H7 (cell line): ENCODE measurements around the gene IMMP2L. TPM values are rescaled to one million over a fixed set of nuclear protein-coding genes. Genes with fewer than 3 reads are reported as not detected.
A peak's percentile ranks its signal among the peaks of the same experiment; 100 is the strongest.
"Not testable (repeated sequence)": the region's sequence is repeated elsewhere in the genome, so short reads cannot be mapped to it uniquely, and the experiment has no call there.

Experiments used
- DNase-seq: peaks from one replicate; pipeline ENCODE4 v3.0.0; 2012
- H3K27me3 ChIP-seq: 2 replicates; pipeline ENCODE4 v1.6.0; 2011; ENCODE audit warnings: mild to moderate bottlenecking, low read length; ENCODE audit not compliant: control insufficient read depth, insufficient read depth
- H3K36me3 ChIP-seq: replicated peaks from 2 replicates; pipeline ENCODE4 v1.5.1; 2011; ENCODE audit warnings: low read length; ENCODE audit not compliant: control insufficient read depth, insufficient read depth
- H3K4me3 ChIP-seq: 2 replicates; pipeline ENCODE4 v1.5.1; 2011; ENCODE audit warnings: low read depth, mild to moderate bottlenecking, control low read depth, low read length, moderate library complexity; ENCODE audit not compliant: insufficient read depth
- total RNA-seq: library from RNA; depleted of rRNA; stranded (reverse); fragments of >200 nt; shearing (Covaris generic); gene quantifications from 2 replicates; pipeline ENCODE4 v1.2.3, GENCODE V29; 2014

The IMMP2L gene
- total RNA-seq, 1 experiment from 2014 or later = 9.2 TPM

- not testable (repeated sequence) for H3K4me3 ChIP-seq, H3K36me3 ChIP-seq, H3K27me3 ChIP-seq, DNase-seq
Observed at GRCh38 chr7:111505422-111505821, 56.9 kb downstream of the IMMP2L start.

DNA sequence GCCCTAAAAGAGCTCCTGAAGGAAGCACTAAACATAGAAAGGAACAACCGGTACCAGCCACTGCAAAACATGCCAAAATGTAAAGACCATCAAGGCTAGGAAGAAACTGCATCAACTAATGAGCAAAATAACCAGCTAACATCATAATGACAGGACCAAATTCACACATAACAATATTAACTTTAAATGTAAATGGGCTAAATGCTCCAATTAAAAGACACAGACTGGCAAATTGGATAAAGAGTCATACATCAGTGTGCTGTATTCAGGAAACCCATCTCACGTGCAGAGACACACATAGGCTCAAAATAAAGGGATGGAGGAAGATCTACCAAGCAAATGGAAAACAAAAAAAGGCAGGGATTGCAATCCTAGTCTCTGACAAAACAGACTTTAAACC, 60.5 kb downstream of the IMMP2L start:
- not testable (repeated sequence) for H3K36me3 ChIP-seq, H3K27me3 ChIP-seq, H3K4me3 ChIP-seq, DNase-seq

GRCh38 chr7:111499027-111499426, 63.3 kb downstream of the IMMP2L start:
- DNase-seq = no peak
- Histone ChIP-seq H3K36me3 (no peaks in the 10 kb centered on the region), H3K4me3 (no peak overlapping the region), H3K27me3 (no peaks in the 10 kb centered on the region)

DNA sequence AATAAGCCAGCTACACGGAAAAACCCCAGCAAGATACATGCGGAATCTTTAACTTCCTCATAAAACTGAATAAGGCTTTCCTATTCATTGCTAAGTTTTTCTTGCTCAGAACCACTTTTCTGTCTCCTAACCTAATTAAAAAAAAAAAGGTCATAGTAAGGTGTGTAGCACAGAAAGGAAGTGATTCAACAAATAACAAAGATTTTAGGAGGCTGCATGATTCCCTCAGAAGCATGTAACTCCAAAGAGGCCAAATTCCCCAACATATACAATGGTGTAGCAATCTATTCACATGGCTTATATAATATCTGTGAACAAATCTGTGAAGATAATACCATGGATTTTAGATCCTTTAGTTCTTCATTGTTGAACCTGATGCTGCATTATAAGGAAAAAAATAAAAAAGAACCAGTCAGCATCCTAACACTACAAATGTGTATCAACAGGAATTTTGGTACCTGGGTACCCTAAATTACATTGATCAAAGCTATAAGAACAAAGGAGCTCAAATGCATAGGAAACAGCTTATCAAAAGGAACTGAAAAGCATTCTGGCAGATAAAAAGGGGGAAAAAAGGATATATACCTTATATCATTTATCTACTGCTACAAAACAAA, 63.8 kb downstream of the IMMP2L start:
- Histone ChIP-seq H3K4me3 (no peak overlapping the region), H3K36me3 (no peaks in the 10 kb centered on the region), H3K27me3 (no peaks in the 10 kb centered on the region)
- DNase-seq = no peak

DNA sequence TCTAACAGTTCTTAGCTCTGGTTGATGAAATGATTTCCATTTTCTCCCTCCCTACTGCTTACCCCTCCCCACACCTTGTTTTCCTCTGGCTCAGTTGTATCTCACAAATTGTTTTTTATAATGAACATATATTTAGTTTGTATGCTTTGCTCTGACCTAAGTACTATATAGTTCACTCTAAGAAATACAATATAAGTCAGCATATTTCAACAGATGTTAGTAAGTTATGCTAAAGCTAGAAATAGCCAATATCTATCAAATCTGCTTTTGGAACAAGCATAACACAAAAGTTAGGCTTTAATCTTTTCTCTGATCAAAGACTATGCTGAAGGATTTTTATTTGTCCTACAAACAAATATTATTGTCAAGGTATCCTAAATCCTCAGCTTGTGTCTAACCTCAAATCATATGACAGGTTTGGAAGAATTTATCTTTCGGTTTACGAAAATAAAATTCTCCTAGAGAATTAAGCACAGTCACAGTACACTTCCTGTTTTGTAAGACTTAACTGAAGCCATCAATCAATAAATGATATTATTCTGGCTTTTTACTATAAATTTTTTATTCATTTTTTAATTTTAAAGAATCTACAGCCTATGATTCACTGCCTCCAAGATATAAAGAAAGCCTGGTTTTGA, 67.0 kb downstream of the IMMP2L start:
- Histone ChIP-seq H3K27me3 (no peaks in the 10 kb centered on the region), H3K4me3 (no peak overlapping the region), H3K36me3 (no peaks in the 10 kb centered on the region)
- DNase-seq = no peak

DNA sequence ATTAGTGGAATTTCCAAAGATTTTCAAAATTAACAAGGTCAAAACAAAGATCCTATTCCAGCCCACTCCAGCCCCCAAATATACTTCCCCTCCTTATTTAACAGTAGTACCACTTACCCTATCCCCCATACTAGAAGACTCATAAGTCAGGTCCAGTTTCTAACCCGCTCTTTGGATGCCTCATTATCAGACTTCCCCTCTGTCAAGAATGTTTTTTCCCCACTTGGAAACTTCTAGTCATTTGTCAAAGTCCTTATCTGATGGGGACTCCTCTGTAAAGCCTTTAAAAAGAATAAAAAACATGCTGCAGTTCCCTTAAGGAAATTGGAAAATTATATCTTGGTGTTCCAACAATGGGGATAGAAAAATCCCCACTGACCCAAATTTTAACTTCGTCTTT, 70.1 kb downstream of the IMMP2L start:
- DNase-seq = no peak
- Histone ChIP-seq H3K36me3 (no peaks in the 10 kb centered on the region), H3K4me3 (no peak overlapping the region), H3K27me3 (no peaks in the 10 kb centered on the region)

- peak; percentile 47 for DNase-seq
- H3K4me3 ChIP-seq = no peak overlapping the region
- no peaks in the 10 kb centered on the region for H3K27me3 ChIP-seq
- no peaks in the 10 kb centered on the region for H3K36me3 ChIP-seq
Observed at GRCh38 chr7:111486472-111487142, 75.7 kb downstream of the IMMP2L start.

- no peak overlapping the region for H3K4me3 ChIP-seq
- no peak for DNase-seq
- H3K27me3 ChIP-seq = no peaks in the 10 kb centered on the region
- H3K36me3 ChIP-seq = no peaks in the 10 kb centered on the region
Observed at GRCh38 chr7:111485701-111486380, 76.5 kb downstream of the IMMP2L start.

- Histone ChIP-seq H3K27me3 (no peaks in the 10 kb centered on the region), H3K4me3 (no peak overlapping the region), H3K36me3 (no peaks in the 10 kb centered on the region)
- no peak for DNase-seq
Observed at GRCh38 chr7:111483078-111483477, 79.2 kb downstream of the IMMP2L start.

DNA sequence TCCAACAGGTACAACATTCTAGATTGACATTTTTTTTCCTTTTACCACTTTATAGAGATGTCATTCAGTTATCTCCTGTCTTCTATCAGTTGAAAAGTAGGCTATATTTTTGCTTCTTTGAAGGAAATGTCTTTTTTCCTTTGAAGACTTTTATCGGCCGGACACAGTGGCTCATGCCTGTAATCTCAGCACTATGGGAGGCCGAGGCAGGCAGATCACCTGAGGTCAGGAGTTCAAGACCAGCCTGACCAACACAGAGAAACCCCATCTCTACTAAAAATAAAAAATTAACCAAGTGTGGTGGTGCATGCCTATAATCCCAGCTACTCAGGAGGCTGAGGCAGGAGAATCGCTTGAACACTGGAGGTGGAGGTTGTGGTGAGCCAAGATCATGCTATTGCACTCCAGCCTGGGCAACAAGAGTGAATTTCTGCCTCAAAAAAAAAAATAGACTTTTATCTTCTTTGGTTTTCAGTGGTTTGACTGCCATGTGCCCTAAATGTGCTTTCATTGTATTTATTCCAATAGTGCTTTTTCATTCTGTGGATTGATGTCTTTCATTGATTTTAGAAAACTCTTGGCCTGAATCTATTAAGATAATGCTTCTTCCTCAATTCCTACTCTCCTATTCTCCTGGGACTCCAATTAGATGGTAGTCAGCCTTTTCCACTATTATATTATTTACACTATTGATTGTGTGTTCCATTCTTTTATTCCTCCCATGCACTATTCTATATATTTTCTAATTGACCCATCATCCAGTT, 84.6 kb downstream of the IMMP2L start:
- H3K4me3 ChIP-seq = no peak overlapping the region
- no peaks in the 10 kb centered on the region for H3K27me3 ChIP-seq
- no peaks in the 10 kb centered on the region for H3K36me3 ChIP-seq
- DNase-seq = no peak

- DNase-seq = no peak
- no peaks in the 10 kb centered on the region for H3K36me3 ChIP-seq
- no peaks in the 10 kb centered on the region for H3K27me3 ChIP-seq
- H3K4me3 ChIP-seq = no peak overlapping the region
Observed at GRCh38 chr7:111476586-111477293, 85.6 kb downstream of the IMMP2L start.

DNA sequence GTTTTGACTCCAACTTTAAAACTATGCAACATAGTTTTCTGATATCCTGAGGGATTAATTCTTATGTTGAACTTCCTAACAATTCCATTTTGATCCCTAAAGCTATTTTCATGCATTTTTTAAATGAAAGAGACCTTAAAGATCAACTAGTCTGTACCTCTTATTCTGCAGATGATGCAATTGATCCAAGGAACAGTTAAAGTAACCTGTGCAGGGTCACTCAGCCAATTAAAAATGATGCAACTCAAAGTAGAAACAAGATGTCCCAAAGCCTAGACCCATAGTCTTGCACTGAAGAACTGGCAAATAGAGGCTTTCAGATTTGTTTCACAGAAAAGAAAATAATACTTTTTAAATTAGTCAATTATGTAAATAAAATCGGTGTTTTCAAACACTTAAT, 86.3 kb downstream of the IMMP2L start:
- Histone ChIP-seq H3K4me3 (no peak overlapping the region), H3K36me3 (no peaks in the 10 kb centered on the region), H3K27me3 (no peaks in the 10 kb centered on the region)
- DNase-seq = no peak

- Histone ChIP-seq H3K4me3 (no peak overlapping the region), H3K36me3 (no peaks in the 10 kb centered on the region), H3K27me3 (no peaks in the 10 kb centered on the region)
- DNase-seq = no peak
Observed at GRCh38 chr7:111475419-111475748, 86.9 kb downstream of the IMMP2L start.
